HUDEP-2 (cell line): ENCODE results near the gene KAT2A.

Source experiments
- DNase-seq, 76 experiments: peaks; one replicate each; lab custom pipeline; 2025; ENCODE audit not compliant: unreplicated experiment in 76 of 76; lab: John Stamatoyannopoulos, UW

KAT2A gene

GRCh38 chr17:42135664-42136653, 14.8 kb upstream of the KAT2A start:
- no peak for DNase-seq

GRCh38 chr17:42135151-42135550, 14.0 kb upstream of the KAT2A start:
- DNase-seq = no peak

GRCh38 chr17:42133461-42134041, 12.4 kb upstream of the KAT2A start:
- DNase-seq = peak in 1 of 76 experiments; percentile 5

DNA sequence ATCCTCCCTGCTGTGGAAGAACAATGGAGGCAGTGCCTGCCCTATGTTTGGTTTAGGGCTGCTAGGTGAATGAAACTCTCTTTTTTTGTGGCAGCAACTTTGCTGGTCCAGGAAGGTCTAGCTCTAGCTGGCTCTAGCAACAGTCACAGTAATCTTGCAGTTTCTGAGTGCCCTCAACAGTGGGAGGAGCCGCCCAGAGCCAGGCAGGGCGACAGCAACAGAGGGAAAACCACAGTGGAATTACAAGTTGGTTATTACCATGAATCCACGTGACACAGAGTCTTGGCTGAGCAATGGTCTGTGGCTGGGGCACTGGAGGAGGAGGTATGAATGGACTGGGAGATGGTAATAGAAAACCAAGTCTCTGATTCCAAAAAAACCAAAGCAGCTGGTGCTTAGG, 11.8 kb upstream of the KAT2A start:
- DNase-seq = peak in 28 of 76 experiments; percentile 7 to 62 (median 30)

DNA sequence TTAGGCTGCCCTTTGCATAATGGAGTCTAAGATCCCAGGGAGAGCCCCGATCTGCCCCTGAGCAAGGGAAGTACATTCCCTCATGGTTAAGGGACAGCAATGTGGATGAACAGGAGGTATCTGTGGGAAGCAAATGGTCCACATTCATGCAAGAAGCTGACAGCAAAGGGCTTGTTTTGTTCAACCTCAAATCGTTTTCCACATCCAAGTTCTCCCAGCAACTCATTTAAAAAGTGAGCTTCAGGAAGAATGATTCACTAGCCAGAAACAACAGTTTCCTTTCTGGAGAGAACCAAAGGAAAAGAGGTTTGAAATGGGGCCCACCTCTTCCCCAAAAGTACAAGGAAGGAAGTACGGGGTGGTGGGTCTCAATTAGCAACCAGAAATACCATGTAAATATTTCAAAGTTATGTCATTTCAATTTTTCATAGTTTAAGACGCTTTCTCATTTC, 10.8 kb upstream of the KAT2A start:
- no peak for DNase-seq

- no peak for DNase-seq
Measured at GRCh38 chr17:42131232-42131631, 10.1 kb upstream of the KAT2A start.

DNA sequence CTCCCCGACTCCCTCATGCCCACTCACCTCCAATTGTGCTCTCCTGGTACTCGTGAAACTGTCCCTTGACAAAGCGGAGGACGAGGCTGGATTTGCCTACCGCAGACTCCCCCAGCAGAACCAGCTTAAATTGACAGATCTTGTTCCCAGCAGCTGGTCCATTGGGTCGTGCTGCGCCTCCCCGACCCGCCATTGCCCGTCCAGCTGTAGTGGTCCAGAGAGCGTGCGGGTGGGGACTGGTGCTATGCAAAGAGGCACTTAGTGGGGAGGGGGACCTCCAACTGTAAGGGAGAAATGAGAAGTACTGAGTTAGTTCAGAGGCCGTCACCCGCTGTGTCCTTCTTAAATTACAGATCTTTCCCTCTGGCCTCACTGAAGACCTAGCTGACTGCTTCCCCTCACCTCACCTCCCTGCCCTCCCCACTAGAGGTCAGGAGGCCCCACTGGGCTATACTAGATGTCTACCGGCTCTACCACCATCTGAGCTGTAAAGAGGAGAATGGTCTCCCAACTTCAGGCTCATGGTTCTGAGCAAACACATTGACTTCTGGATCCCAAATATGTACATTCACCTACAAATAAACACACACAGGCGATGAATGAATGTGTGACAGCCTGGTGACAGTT, 9.3 kb upstream of the KAT2A start:
- DNase-seq = no peak

DNA sequence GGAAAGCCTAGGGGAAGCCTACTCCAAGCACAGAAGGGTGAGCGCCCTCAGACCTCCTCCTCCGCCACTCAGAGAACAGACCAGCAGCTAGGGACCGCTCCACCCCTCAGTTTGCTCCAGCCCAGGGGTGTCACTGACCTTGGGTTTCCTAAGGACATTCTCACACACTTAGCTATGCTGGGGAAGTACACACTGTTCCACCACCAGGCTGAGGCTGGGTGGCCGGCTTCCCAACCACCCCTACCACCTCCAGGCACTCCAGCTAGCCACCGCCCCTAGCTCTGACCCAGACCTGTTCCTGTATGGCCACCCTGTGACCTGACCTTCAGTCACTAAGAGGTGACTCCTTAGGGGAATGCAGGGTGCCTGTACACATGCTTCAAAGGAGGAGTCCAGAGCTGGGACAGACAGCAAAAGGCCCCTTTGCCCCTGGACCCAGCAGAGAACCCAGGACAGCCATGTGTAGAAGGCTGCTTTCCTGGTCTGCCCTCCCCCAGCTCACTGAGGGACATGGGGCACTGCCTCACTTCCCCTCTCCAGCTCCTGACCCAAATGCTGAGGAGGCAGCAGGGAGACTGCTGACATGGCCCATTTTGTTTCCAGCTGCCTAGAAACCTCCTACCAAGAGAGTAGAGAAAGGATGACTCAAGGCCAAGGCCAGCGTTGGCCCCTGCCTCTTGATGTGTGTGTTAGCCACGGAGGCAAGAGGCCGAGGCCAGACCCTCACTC, 8.1 kb upstream of the KAT2A start:
- no peak for DNase-seq

DNA sequence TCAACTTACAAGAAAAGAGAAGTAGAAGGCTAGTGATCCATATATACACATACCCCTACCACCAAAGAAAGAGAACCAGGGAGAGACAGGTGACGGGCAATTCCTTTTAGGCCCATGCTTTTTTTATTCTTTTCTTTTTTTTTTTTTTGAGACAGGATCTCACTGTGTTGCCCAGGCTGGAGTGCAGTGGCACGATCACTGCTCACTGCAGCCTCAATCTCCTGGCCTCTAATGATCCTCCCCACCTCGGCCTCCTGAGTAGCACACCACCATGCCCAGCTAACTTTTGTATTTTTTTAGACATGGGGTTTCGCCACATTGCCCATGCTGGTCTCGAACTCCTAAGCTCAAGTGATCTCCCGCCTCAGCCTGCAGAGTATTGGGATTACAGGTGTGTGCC, 6.2 kb upstream of the KAT2A start:
- no peak for DNase-seq

DNA sequence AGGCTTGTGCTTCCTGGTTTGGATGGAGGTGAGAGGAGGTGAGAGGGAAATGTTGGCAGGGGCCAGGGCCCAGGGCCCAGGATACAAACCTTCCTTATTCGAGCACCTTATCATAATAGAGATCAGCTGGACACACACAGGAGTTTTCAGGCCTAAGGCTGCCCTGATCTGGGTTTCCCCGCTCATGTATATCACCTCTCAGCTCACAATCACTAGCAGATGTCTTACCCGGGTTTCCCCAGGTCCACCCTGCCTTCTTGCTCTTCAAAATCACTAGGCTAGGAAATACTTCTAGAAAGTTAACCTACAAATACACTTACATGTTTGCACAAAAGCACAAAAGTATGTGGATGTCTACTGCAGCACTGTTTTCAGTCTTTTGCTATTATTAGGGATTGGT, 5.7 kb upstream of the KAT2A start:
- no peak for DNase-seq

DNA sequence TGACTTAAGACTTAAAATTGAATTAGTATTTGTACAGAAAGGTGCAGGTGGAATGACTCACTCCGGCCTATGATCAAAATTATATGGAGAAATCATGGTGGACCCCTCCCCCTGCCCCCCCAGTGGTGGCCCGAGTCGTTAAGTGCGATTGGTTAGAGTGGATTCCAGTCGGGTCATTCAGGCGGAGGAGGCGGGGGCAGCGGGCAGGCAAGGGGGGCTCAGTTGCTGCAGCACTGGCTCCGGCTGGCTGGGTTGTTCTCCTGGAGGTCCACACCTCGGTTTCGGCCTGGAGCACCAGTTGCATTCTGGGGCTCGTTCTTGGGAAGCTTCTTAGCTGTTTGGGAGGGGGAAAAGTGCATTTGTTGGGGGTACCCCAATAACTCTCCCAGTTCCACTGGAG, 4.4 kb upstream of the KAT2A start:
- DNase-seq = no peak

DNA sequence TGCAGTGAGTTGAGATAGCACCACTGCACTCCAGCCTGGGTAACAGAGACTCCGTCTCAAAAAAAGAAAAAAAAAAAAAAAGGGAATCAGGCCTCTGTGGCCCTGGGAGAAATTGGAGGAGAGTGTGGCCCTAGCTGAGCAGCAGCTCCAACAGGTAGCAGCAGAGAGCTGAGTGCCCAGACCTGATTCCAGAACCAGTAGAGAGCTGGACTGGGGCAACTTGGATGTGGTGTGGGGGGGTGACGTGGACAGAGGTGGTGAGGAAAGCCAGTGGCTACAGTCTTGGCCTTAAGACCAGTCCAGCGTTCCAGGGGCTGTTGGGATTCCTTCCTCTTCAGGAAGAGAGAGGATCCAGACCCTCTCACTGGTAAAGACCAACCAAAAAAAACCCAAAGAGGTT, 3.1 kb upstream of the KAT2A start:
- no peak for DNase-seq

DNA sequence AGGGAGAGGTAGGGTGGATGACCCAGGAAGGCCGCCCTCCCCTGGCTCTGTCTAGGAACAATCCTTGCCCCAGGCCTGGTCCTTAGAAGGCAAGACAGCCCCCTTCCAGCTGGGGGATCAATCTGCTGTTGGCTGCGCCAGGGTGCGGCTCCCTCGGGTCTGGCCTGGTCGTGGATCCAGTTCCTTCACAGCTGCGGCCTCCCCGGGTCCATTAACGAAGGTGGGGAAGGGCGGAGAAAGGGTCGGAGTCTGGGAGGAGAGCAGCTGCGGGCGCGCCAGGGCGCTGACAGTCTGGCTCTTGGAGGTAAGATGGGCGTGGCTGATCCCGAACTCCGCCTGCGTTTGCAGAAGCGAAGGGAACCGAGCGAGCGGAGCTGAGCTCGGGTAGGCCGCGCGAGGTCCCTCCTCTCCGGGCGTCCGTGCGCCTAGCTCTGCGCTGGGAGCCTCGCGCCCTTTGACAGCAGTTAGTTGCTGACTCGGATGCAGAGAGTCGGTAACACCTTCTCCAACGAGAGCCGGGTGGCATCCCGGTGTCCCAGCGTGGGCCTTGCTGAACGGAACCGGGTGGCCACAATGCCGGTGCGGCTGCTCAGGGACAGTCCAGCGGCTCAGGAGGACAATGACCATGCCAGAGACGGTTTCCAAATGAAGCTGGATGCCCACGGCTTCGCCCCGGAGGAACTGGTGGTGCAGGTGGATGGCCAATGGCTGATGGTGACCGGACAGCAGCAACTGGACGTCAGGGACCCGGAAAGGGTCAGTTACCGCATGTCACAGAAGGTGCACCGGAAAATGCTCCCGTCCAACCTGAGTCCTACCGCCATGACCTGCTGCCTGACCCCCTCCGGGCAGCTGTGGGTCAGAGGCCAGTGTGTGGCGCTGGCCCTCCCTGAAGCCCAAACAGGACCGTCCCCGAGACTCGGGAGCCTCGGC, 1.5 kb upstream of the KAT2A start, which contains the start of gene HSPB9:
Gene HSPB9, plus strand, starts transcription at position 434 of the 933 bp plus-strand sequence. Its CDS starts 47 bp downstream, at position 481.
- no peak for DNase-seq

GRCh38 chr17:42120161-42120769, 902 bp downstream of the KAT2A start:
- peak in 4 of 76 experiments; percentile 9 to 28 (median 18) for DNase-seq

DNA sequence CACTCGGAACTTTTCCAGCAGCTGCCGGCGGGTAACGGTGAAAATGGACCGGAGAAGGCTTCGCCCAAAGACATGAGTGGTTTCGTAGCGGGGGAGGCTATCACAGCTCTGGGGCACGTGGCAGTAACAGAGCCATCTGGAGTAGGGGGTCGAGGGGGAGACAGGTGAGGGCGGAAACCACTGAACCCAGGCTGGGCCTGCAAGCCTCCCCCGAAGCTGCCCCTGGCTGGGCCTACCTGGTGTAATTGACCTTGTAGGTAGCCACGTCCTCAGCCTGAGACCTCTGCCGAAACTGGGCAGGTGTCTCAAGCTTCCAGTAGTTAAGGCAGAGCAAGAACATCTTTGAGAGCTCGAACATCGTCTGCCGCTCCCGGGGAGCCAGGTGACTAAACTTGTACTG, 1.9 kb downstream of the KAT2A start:
- no peak for DNase-seq

- peak in 24 of 76 experiments; percentile 2 to 55 (median 18) for DNase-seq
Measured at GRCh38 chr17:42118545-42118944, 2.6 kb downstream of the KAT2A start.

DNA sequence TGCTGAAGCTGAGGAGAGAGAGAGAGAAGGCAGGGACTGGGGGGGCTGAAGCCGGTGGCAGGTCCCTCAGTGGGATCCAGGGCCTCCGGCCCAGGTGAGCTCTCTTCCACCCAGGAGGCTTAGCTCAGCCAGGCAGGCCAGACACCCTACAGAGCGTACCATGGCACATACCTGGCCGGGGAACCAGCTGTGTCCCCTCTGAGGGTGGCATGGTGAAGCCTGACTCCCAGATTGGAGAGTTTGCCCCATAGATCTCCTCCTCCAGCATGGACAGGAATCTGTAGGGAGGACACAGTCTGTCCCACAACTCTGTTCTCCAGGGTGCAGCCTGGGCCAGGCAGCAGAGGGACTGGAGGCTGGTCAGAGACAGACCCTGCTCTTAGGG, 3.0 kb downstream of the KAT2A start:
- no peak for DNase-seq

DNA sequence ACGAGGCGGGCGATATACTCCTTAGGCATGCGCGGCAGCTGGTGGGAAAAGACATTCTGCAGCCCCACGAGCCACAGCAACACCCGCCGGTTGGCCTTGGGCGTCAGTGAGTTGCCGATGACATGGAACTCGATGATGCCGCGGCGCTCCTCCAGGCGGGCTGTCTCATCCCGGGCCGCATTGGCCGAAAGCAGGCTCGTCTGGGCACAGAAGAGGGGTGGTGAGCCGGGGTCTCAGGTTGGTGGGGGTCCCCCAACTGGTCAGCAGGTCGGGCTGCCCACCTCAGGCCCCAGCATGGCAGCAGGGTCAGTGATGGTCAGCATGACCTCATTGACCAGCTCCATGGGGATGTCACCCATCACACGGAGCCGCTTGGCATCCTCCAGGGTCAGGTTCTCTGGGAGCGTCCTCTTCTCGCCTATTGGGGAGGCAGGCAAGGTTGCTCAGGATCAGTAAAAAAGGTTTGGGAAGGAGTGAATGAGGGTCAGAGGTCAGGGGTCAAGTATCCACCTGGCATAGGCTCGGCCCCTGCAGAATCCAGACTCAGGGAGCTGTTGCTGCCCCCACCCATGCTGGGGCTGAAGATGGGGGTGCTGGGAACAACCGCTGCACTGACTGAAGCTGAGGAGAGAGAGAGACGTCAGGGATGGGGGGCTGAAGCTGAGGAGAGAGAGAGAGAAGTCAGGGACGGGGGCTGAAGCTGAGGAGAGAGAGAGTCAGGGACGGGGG, 3.6 kb downstream of the KAT2A start:
- no peak for DNase-seq
